SK-N-SH (cell line): ENCODE measurements around the gene CNTNAP2. TPM values are rescaled to one million over a fixed set of nuclear protein-coding genes. Genes with fewer than 3 reads are reported as not detected.

Experiments
- CTCF ChIA-PET: fragments of 300-600, 350-600 bp; formaldehyde crosslinking; extraction: SDS; loops from one replicate; lab custom pipeline; 2021; lab: Yijun Ruan, JAX
- POLR2A ChIA-PET: fragments of 350-600 bp; sonication (Branson Sonifier 250); formaldehyde crosslinking; extraction: SDS; loops from one replicate; lab custom pipeline; 2020; ENCODE audit warnings: antibody characterized with exemption, inconsistent platforms; lab: Yijun Ruan, JAX
- DNase-seq: peaks from one replicate; pipeline ENCODE4 v3.0.0; 2012
- H2AFZ ChIP-seq: fragments of 200-600 bp; sonication (generic); 2 replicates; pipeline ENCODE4 v1.8.1; 2016; ENCODE audit warnings: antibody characterized with exemption, mild to moderate bottlenecking, low read depth
- H3F3A ChIP-seq: fragments of 200-600 bp; sonication (generic); replicated peaks from 2 replicates; pipeline ENCODE3; 2016; ENCODE audit warnings: antibody characterized with exemption, mild to moderate bottlenecking; ENCODE audit not compliant: insufficient read depth
- H3K27ac ChIP-seq, 2 experiments: fragments of 200-500 bp in 1 of 2; fragments of 200-600 bp in 1 of 2; sonication (Bioruptor generic) in 1 of 2; sonication (generic), shearing (Covaris generic) in 1 of 2; 2 replicates each; pipeline versions ENCODE4 v1.5.1 to v1.6.1; 2014 to 2016; ENCODE audit warnings: low read depth in 2 of 2, inconsistent platforms in 1 of 2, low read length in 1 of 2, mild to moderate bottlenecking in 1 of 2, mixed read lengths in 1 of 2
- H3K27me3 ChIP-seq: fragments of 200-600 bp; sonication (generic), shearing (Covaris generic); 2 replicates; pipeline ENCODE4 v1.6.1; 2016; ENCODE audit warnings: mixed run types; ENCODE audit not compliant: insufficient read depth
- H3K36me3 ChIP-seq, 2 experiments: fragments of 200-500 bp in 1 of 2; fragments of 200-600 bp in 1 of 2; sonication (Bioruptor generic) in 1 of 2; sonication (generic) in 1 of 2; replicated peaks in 1 of 2; 2 replicates each; pipeline versions ENCODE3 to v1.5.1; 2014 to 2016; ENCODE audit warnings: low read length in 1 of 2, mild to moderate bottlenecking in 1 of 2; ENCODE audit not compliant: insufficient read depth in 2 of 2, control insufficient read depth in 1 of 2
- H3K4me1 ChIP-seq, 2 experiments: fragments of 200-500 bp in 1 of 2; fragments of 200-600 bp in 1 of 2; sonication (Bioruptor generic) in 1 of 2; sonication (generic), shearing (Covaris generic) in 1 of 2; 2 replicates each; pipeline versions ENCODE4 v1.5.1 to v1.6.1; 2014 to 2016; ENCODE audit warnings: low read depth in 1 of 2, low read length in 1 of 2, mixed run types in 1 of 2; ENCODE audit not compliant: insufficient read depth in 2 of 2, control insufficient read depth in 1 of 2
- H3K4me2 ChIP-seq: fragments of 200-600 bp; sonication (generic), shearing (Covaris generic); 2 replicates; pipeline ENCODE4 v1.6.1; 2017; ENCODE audit warnings: mixed run types
- H3K4me3 ChIP-seq, 2 experiments: fragments of 200-500 bp in 1 of 2; fragments of 200-600 bp in 1 of 2; sonication (Bioruptor generic) in 1 of 2; sonication (generic), shearing (Covaris generic) in 1 of 2; 2 replicates each; pipeline versions ENCODE4 v1.5.1 to v1.8.1; 2014 to 2016; ENCODE audit warnings: low read depth in 2 of 2, inconsistent platforms in 1 of 2, low read length in 1 of 2, mild to moderate bottlenecking in 1 of 2, mixed read lengths in 1 of 2, moderate library complexity in 1 of 2
- H3K79me2 ChIP-seq: fragments of 200-600 bp; sonication (generic); 2 replicates; pipeline ENCODE4 v1.8.1; 2017; ENCODE audit warnings: mild to moderate bottlenecking; ENCODE audit not compliant: insufficient read depth
- H3K9ac ChIP-seq: fragments of 200-600 bp; sonication (generic); 2 replicates; pipeline ENCODE4 v1.6.1; 2017; ENCODE audit warnings: mixed run types
- H3K9me2 ChIP-seq: fragments of 200-600 bp; sonication (generic); 2 replicates; pipeline ENCODE4 v1.6.1; 2017; ENCODE audit warnings: mixed run types
- H3K9me3 ChIP-seq: fragments of 200-600 bp; sonication (generic); 2 replicates; pipeline ENCODE4 v1.6.1; 2017; ENCODE audit warnings: mixed run types, mild to moderate bottlenecking, moderate library complexity
- H4K20me1 ChIP-seq: fragments of 200-600 bp; sonication (generic); 2 replicates; pipeline ENCODE4 v1.6.1; 2017; ENCODE audit warnings: mild to moderate bottlenecking, mixed run types; ENCODE audit not compliant: insufficient read depth
- CHD2 ChIP-seq: fragments of 150-350 bp; IDR thresholded peaks from 2 replicates; pipeline ENCODE4 v1.6.1; 2018; ENCODE audit warnings: low read length; ENCODE audit not compliant: partially characterized antibody
- FOSL2 ChIP-seq: IDR thresholded peaks from 2 replicates; pipeline ENCODE4 v1.4.0; 2012; ENCODE audit warnings: low read depth, mild to moderate bottlenecking, moderate library complexity, borderline replicate concordance
- FOXJ3 ChIP-seq: sonication (generic); formaldehyde crosslinking; IDR thresholded peaks from 2 replicates; pipeline ENCODE4 v1.5.1; 2020; ENCODE audit warnings: mild to moderate bottlenecking, missing genetic modification reagents
- GABPA ChIP-seq: IDR thresholded peaks from 2 replicates; pipeline ENCODE4 v1.4.0; 2012; ENCODE audit warnings: low read depth, mild to moderate bottlenecking
- GATA2 ChIP-seq: sonication (generic); formaldehyde crosslinking; IDR thresholded peaks from 2 replicates; pipeline ENCODE4 v1.5.0; 2020; ENCODE audit warnings: mild to moderate bottlenecking, missing genetic modification reagents
- JUND ChIP-seq: IDR thresholded peaks from 2 replicates; pipeline ENCODE4 v1.4.0; 2012
- MEF2A ChIP-seq: IDR thresholded peaks from 2 replicates; pipeline ENCODE4 v1.4.0; 2012; ENCODE audit warnings: low read depth, borderline replicate concordance
- MXI1 ChIP-seq: IDR thresholded peaks from 2 replicates; pipeline ENCODE4 v1.6.1; 2012; ENCODE audit warnings: mild to moderate bottlenecking, low read depth, low read length, improper control_type of control experiment
- RAD21 ChIP-seq: IDR thresholded peaks from 2 replicates; pipeline ENCODE4 v1.6.1; 2012; ENCODE audit warnings: mild to moderate bottlenecking, low read length
- RCOR1 ChIP-seq: fragments of 150-350 bp; IDR thresholded peaks from 2 replicates; pipeline ENCODE4 v1.6.1; 2017; ENCODE audit warnings: antibody characterized with exemption, low read length
- SIN3A ChIP-seq: IDR thresholded peaks from 2 replicates; pipeline ENCODE4 v1.6.1; 2012; ENCODE audit warnings: low read depth, mild to moderate bottlenecking, low read length, moderate library complexity, borderline replicate concordance
- TCF12 ChIP-seq: IDR thresholded peaks from 2 replicates; pipeline ENCODE4 v1.4.0; 2012
- WGBS: methylation state at CpG from one replicate; pipeline ENCODE4 v1.1.6; 2017; ENCODE audit warnings: low lambda C conversion rate; 5-methylcytosine and 5-hydroxymethylcytosine counted together
- polyA plus RNA-seq, 3 experiments: library from polyadenylated mRNA; depleted of rRNA; stranded (reverse); fragments of >200 nt; gene quantifications; 2 replicates each; pipeline ENCODE4 v1.2.3, GENCODE V29; 2012
- TF ChIP-seq, protein P1 (sequence below): IDR thresholded peaks from 2 replicates; pipeline ENCODE4 v1.4.0; 2012; ENCODE audit warnings: low read depth
- TF ChIP-seq, protein P2 (sequence below): fragments of 200-600 bp; sonication (generic); IDR thresholded peaks from 2 replicates; pipeline ENCODE4 v1.6.1; 2017; ENCODE audit warnings: antibody characterized with exemption, mild to moderate bottlenecking, moderate library complexity

Gene CNTNAP2
- polyA plus RNA-seq, 1 of the 3 experiments (the other 2 are of a cell fraction), result 3.4 TPM

DNA sequence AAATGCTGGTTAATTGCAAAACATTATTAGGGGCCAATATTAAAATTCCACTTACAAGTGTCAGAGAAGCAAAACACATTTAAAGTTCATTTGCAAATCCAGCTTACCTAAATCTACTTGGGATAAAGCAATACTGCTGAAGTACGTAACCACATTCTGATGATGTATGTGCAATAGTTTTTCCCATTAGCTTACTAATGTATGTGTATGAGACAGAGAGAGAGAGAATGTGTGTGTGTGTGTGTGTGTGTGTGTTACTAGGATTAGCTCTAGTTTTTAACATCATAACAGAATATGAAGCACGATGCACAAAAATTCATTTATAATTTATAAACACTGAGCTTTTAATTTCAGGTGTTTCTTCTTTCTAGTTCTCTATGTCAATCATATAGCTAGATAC, 1399.8 kb downstream of the CNTNAP2 start:
- POLR2A ChIA-PET, result no interaction called here
- Histone ChIP-seq H3K36me3 (peaks cover 0 to 4% of the 10 kb centered on the region in 2 experiments), H3K27ac (no peak overlapping the region), H3K9ac (no peak overlapping the region), H2AFZ (no peak overlapping the region; the same call in 1 of the 2 replicates), H3K27me3 (no peaks in the 10 kb centered on the region), H3K9me2 (no peaks in the 10 kb centered on the region), H3F3A (peaks cover 9% of the 10 kb centered on the region), H3K9me3 (no peaks in the 10 kb centered on the region), H3K4me2 (no peak overlapping the region), H4K20me1 (no peaks in the 10 kb centered on the region), H3K4me1 (peaks cover 4 to 9% of the 10 kb centered on the region in 2 experiments), H3K79me2 (no peaks in the 10 kb centered on the region), H3K4me3 (no peak overlapping the region)
- CTCF ChIA-PET, result no interaction called here
- WGBS, result 91% methylated on average over 2 of the region's 2 CpGs
- TF ChIP-seq RCOR1 (no peak), JUND (no peak), GATA2 (CRISPR knock-in tag) (no peak), CHD2 (no peak), FOXJ3 (CRISPR knock-in tag) (no peak), RAD21 (no peak), MEF2A (no peak), TCF12 (no peak), GABPA (no peak), SIN3A (no peak)
- TF ChIP-seq, protein P1, sequence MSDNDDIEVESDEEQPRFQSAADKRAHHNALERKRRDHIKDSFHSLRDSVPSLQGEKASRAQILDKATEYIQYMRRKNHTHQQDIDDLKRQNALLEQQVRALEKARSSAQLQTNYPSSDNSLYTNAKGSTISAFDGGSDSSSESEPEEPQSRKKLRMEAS, result no peak
- TF ChIP-seq, protein P2, sequence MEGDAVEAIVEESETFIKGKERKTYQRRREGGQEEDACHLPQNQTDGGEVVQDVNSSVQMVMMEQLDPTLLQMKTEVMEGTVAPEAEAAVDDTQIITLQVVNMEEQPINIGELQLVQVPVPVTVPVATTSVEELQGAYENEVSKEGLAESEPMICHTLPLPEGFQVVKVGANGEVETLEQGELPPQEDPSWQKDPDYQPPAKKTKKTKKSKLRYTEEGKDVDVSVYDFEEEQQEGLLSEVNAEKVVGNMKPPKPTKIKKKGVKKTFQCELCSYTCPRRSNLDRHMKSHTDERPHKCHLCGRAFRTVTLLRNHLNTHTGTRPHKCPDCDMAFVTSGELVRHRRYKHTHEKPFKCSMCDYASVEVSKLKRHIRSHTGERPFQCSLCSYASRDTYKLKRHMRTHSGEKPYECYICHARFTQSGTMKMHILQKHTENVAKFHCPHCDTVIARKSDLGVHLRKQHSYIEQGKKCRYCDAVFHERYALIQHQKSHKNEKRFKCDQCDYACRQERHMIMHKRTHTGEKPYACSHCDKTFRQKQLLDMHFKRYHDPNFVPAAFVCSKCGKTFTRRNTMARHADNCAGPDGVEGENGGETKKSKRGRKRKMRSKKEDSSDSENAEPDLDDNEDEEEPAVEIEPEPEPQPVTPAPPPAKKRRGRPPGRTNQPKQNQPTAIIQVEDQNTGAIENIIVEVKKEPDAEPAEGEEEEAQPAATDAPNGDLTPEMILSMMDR, result no peak
- DNase-seq, result no peak

DNA sequence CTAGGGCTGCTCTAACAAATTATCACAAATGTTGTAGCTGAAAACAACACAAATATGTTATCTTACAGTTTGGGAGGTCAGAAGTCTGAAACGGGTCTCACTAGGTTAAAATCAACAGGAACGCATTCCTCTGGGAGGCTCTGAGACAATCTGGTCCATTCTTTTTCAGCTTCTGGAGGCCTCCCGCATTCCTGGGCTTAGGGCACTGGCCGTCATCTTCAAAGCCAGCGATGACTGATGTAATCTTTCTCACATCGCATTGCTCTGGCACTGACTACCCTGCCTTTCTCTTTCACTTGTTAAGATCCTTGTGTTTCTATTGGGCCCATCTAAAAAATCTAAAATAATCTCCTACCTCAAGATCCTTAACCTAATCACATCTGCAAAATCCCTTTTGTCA, 1402.5 kb downstream of the CNTNAP2 start:
- ChIA-PET CTCF (interaction anchor here (1.2 kb wide), 1 partner anchor 12 kb away, joined by 3 read pairs; no protein-coding TSS in a partner anchor), POLR2A (no interaction called here)
- no peak overlapping the region for H2AFZ ChIP-seq
- H3K4me3 ChIP-seq, result no peak overlapping the region
- H3K27me3 ChIP-seq, result no peaks in the 10 kb centered on the region
- H3K4me2 ChIP-seq, result no peak overlapping the region
- TF ChIP-seq FOSL2 (no peak), MXI1 (no peak)
- H3K79me2 ChIP-seq, result no peaks in the 10 kb centered on the region
- no peaks in the 10 kb centered on the region for H3F3A ChIP-seq
- H3K9me3 ChIP-seq, result no peaks in the 10 kb centered on the region
- H3K9ac ChIP-seq, result no peak overlapping the region
- no peak overlapping the region for H3K27ac ChIP-seq
- no peak for DNase-seq
- H3K36me3 ChIP-seq, result no peaks in the 10 kb centered on the region
- WGBS, result 89% methylated on average over 6 of the region's 6 CpGs
- H4K20me1 ChIP-seq, result no peaks in the 10 kb centered on the region
- no peaks in the 10 kb centered on the region for H3K9me2 ChIP-seq
- H3K4me1 ChIP-seq, result peaks cover 0 to 4% of the 10 kb centered on the region in 2 experiments; a peak in 2 of 4 replicates
